Stimulated activated CD4-positive, alpha-beta T cell treated with anti-CD3 and anti-CD28 coated beads, Interleukin-1b, Interleukin-23, amount 100 ng/mL, for 24 hours (primary cell): ENCODE data around the gene NXPE3.

ENCODE experiments used
- DNase-seq, 4 experiments: peaks; one replicate each; pipeline ENCODE4 v3.0.0-alpha.2; 2020; ENCODE audit warnings: low read depth in 4 of 4, low spot score in 1 of 4

Gene NXPE3

GRCh38 chr3:101802179-101802578, 23.2 kb downstream of the NXPE3 start:
- no peak for DNase-seq

DNA sequence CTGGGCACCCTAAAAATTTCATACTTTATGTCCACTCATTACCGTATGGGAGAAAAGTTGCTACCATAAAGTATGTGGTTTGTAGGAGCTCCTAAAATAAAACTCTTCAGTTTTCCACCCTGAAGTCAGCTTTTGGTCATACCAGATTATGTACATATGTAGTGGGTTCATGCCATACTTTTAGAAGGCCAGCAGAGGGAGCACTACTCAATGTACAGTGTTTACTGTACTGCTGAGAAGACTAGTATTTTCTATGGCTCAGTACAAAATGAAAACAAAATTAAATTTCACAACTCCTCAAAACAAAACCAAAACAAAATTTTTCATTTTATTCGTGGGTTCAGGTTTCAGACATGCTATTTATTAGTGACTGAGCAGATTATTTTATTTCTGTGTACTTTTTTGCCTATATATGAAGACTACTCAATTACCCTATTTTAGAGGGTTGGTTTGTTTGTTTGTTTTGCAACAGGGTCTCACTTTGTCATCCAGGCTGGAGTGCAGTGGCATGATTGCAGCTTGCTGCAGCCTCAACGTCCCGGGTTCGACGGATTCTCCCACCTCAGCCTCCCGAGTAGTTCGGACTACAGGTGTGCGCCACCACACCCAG, 24.3 kb downstream of the NXPE3 start:
- DNase-seq, result peak in 3 of 4 experiments; percentile 23 to 34 (median 31)

DNA sequence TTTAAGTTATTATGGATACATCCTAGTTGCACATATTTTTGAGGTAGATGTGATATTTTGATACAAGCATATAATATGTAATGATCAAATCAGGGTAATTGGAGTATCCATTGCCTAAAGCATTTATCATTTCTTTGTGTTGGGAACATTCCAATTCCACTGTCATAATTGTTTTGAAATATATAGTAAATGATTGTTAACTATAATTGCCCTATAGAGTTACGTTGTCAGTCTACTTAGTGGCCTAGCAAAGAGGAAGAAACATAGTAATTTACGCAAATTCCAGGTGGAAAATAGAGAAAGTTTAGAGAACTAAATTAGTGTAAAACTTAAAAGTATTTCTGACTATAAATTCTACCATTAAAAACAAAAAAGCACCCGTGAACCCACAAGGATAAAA, 24.9 kb downstream of the NXPE3 start:
- no peak for DNase-seq

- DNase-seq, result no peak
Observed at GRCh38 chr3:101806491-101806890, 27.5 kb downstream of the NXPE3 start.

- DNase-seq, result no peak
Observed at GRCh38 chr3:101807888-101808287, 28.9 kb downstream of the NXPE3 start.

DNA sequence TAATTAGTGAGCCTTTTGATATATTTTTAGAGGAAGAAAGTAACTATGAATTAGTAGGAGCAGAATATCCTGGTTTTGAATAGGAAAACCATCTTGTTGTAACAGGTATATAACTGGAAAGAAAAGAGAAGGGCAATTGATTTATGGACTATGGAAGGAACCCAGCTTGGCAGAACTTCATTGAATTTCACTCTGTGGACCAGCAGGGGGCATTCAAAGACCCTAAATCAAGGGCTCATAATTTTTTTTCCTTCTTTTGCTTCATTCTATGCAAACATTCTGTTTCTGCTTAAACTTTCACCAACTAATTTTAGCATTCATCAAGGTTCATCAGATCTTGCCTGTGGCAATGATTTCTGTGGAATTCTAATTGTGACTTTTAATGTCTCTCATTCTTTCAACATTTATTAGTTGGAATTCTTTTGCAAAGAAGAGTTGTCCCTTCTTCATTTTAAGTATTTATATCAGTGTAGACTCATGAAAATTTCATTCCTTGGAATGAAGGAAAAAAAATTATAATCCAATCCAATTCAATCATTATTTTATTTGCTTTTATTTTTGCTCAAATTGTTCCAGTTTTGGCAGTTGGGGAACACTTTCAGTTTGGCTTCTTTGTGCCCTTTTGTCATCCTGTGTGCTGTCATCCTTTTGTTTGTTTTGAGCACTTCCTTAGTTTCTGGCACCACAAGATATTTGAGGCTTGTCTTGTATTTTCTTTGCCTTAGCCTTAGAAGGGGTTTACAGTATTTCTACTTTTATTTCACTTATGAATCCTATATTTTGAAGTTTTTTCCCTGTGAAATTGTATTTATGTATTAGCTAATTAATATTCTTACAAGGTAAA, 30.4 kb downstream of the NXPE3 start:
- peak in 1 of 4 experiments; percentile 13 for DNase-seq

DNA sequence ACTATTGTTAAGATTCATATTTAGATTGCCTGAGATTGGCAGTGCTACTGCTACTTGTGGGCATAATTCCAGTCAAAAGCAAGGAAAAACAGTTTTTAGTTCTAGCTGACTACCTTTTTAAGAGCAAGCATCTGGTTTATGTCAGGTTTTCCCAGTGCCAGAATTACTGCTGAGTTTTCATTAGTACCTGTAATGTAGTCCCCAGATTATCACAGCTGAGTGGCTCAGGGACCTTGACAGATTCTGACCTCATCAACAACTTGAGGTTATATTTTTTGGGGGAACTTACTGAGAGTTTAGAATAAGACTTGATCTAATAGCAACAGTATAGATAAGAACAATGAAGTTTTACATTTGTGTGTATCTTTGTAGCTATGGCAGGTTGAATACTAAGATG, 31.0 kb downstream of the NXPE3 start:
- no peak for DNase-seq

- no peak for DNase-seq
Observed at GRCh38 chr3:101811875-101812274, 32.9 kb downstream of the NXPE3 start.

DNA sequence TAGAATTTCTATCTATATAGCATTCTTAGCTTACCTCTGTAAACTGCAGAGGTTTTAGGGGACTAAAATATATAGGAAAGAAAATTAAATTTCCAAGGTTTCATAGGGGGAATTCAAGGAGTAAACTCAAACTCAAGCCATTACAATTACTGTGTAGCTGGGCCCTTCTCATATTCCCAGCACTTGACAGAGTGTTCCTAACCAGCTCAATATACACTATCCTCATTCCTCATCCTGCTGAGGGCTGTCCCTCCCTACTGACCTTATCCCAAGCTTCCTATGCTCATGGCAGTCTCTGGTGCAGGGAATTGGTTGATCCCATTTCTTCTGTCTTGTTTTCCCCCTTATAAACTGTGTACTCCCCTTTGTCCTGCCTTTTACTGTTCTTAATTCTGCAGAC, 33.9 kb downstream of the NXPE3 start:
- no peak for DNase-seq

- DNase-seq, result no peak
Observed at GRCh38 chr3:101813817-101814440, 34.9 kb downstream of the NXPE3 start.

DNA sequence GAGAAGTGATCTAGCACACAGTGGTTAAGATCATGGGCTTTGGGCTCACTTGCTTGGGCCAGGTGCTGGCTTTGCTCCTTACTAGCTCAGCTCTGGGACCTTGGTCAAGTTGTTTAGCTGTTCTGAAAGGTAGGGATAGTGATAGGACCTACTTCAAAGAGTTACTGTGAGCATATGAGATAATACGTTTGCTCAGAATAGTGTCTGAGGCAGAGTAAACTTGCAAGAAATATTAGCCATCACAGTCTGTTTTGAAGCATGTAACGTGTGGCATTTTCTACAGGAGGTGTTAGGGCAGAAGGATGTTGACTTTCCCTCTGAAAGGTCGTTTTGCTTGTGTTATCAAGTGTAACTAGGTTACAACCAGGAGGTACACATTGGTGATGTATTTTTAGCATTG, 35.8 kb downstream of the NXPE3 start:
- DNase-seq, result no peak

GRCh38 chr3:101816215-101817149, 37.5 kb downstream of the NXPE3 start:
- DNase-seq, result no peak

GRCh38 chr3:101817992-101818391, 39.0 kb downstream of the NXPE3 start:
- DNase-seq, result no peak

- DNase-seq, result no peak
Observed at GRCh38 chr3:101819649-101820206, 40.7 kb downstream of the NXPE3 start.

GRCh38 chr3:101821503-101821902, 42.5 kb downstream of the NXPE3 start:
- DNase-seq, result no peak

DNA sequence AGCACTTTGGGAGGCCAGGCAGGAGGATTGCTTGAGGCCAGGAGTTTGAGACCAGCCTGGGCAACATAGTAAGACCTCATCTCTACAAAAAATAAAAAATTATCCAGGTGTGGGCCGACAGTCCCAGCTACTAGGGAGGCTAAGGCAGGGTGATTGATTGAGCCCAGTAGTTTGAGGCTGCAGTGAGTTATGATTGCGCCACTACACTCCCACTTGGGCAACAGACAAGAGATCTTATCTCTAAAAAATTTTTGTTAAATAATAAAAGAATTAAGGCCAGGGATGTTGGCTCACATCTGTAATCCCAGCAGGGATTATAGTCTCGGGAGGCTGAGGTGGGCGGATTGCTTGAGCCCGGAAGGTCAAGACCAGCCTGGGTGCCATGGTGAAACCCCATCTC, 44.5 kb downstream of the NXPE3 start:
- DNase-seq, result no peak

DNA sequence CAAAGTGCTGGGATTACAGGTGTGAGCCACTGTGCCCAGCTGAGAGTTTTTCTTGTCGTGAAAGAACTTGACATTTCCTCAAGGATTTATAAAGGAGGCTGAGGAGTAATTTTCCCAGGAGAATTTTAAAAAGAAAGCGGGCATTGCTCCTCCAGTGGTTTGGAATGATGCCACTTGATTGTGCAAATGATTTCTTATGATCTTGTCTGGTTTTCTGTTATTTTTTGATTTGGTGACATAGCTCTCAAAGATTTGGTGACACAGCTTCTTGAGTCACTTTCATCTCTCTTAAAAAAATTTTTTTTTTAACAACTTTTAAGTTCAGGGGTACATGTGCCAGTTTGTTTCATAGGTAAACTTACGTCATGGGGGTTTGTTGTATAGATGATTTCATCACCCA, 45.7 kb downstream of the NXPE3 start:
- DNase-seq, result no peak

- no peak for DNase-seq
Observed at GRCh38 chr3:101825904-101826445, 47.0 kb downstream of the NXPE3 start.

GRCh38 chr3:101827211-101828174, 48.5 kb downstream of the NXPE3 start:
- DNase-seq, result peak; percentile 58 to 77 (median 64)
